Activated gamma-delta T cell (primary cell): ENCODE measurements around the gene VTA1.
"Not testable (repeated sequence)": the region's sequence is repeated elsewhere in the genome, so short reads cannot be mapped to it uniquely, and the experiment has no call there.

Source experiments
- DNase-seq: peaks from one replicate; lab custom pipeline; 2025; lab: John Stamatoyannopoulos, UW

Gene VTA1

DNA sequence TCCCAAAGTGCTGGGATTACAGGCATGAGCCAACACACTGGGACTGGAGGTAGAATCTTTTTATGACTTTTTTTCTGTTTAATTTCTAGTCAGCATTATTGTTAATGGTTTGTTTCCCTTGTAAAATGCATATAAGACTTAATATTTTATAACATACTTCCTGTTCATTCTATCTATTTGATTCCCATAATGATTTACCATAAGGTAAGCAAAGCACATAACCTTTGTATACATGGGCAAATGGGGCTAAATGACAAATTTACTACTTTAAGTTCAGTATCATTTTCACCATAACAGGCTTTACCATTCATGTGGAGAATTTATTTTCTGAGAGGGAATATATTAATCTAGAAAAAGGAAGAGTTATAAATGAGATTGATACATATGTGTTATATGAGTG lies 24.3 kb downstream of the VTA1 start:
- no peak for DNase-seq

DNA sequence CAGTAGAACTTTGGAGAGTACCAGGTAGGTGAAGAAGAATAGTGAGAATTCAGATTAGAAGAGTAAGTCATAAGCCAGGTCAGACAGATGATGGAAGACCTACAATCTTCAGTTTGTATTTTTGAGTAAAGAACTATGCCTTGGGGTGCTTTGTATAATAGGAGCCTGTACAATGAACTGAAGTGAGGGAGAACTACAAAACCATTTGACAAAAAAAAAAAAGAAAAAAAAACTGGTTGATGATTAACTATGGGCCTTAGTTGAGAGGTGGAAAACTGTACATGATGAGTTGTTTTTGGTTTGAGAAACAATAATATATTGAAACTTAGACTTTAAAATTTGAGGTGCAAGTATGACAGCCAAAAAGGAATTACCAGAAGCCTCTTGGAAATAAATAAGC lies 25.7 kb downstream of the VTA1 start:
- no peak for DNase-seq

DNA sequence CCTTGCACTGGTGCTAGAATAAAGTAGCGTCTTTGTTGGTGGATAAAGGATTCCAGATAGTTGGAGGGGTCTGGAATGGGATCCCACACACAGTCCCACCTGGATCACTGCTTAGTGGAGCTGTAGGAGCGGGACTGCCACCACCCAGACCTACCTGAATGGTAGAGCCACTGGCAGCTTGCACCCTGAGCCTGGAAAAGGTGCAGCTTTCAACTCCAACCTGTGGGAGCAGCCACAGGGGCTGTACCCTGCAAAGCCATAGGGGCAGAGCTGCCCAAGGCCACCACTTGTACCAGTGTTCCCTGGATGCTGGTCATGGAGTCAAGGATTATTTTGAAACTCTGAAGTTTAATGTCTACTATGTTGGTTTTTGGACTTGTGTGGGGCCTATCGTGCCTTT lies 26.9 kb downstream of the VTA1 start:
- no peak for DNase-seq

DNA sequence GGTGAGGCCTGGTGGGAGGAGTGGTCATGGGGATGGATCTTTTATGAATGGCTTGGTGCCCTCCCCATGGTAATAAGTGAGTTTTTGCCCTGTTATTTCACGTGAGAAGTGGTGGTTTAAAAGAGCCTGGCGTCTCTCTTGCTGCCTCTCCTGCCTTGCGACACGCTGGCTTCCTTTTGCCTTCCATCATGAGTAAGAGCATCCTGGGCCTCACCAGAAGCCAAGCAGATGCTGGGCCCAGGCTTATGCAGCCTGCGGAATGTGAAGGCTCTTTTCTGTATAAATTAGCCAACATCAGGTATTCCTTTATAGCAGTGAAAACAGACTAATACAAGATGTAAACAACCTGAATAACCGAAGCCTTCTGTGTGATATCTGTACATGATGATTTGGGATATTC lies 27.6 kb downstream of the VTA1 start:
- DNase-seq, result no peak

DNA sequence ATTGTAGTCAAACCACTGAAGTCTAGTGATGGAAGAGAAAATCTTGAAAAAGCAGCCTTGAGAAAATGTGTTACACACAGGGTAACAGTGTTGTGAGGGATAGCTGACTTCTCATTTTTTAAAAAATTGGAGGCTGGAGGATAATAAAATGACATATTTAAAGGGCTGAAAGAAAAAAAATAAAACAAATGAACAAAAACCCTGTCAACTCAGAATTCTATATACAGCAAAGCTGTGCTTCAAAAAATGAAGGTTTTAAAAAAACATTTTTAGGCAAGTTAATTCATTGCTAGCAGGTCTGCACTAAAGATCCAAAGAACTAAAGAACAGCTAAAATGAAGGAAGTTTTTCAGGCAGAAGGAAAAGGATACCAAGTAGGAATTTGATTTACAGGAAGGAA lies 31.1 kb downstream of the VTA1 start:
- no peak for DNase-seq

DNA sequence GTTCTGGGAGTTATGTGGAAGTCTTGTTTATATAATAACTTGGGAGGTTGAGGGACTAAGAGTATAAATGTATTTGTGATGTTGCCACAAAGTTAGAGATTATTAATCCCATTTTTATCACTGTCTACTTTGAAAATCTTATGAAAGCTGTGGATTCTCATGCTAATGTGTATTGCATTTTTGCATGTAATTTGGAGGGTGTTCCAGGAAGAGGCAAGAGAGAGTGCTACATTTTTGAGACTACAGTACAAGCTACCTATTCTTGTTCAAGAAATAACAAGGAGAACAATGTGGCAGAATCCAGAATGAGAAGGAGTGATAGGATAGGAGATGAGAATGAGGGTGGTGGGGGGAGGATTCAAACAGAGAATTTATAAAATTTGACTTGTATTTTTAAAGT lies 34.9 kb downstream of the VTA1 start:
- no peak for DNase-seq

DNA sequence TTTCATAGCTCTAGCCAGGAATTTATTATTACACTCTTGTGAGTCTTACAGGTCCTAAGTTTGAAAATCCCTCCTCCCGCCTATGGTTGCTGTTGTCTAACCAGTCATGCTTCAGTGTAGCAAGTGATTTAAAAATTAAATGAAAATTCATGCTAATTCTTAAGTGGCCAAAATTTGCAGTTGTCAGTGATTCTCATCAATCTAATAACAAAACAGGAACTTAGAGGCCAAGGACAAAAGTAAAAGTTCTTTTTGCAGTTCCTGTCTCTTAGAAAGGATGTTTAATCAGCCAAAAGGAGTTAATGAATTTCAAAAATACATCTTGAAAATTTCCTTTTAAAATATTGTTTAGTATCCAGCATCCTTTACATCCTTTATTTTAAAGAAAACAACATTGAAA lies 36.3 kb downstream of the VTA1 start:
- no peak for DNase-seq

DNA sequence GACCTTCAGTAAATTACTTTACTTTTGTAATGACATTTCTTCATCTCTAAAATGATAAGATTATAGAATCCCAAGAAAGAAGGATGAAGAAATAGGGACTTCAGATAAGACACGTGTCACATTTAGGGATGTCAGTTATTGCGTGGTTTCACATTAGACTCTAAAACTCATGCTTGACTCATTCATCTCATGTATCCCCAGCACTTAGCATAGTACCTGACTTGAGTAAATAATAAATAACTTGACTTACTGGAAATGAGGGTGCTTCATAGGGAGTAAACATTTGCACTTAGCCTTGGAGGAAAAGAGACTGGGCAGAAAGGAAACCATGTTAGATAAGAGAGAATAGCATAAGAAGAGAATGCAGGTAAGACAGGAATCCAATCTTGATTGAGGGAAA lies 37.2 kb downstream of the VTA1 start:
- no peak for DNase-seq

DNA sequence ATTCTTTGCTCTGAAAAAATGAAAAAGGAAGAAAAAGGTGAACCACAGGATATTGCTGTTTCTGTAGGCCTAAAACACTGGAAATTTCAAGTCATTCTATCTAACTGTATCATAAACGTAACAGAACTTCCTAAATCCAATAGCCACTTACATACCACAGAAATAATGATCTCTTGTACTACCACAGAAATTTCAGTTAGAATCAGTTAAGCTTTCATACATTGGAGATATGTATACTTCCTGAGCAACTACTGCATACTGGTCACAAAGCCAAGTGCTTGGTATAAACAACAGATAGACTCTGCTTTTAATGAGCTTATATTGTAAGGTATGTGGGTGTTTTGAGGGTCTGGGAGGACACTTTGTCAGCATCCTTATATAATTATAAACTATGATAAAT lies 38.6 kb downstream of the VTA1 start:
- no peak for DNase-seq

DNA sequence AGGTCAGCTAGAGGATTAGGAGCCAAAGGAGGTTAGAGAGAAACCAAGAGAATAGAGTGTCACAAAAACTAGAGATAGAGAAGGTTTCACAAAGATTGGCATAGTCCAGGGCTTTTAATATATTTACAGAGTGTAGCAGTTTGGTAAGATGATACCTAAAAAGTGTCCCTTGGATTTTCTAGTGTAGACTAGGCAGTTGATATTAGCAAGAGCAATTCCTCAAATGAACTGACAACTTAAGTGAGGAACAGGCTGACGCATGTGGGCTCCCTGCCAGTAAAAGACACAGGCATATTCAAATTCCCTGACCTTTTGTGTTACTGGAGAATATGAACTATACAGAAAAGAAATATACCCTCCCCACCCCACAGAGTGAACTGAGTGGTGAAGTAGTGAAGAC lies 40.1 kb downstream of the VTA1 start:
- no peak for DNase-seq

DNA sequence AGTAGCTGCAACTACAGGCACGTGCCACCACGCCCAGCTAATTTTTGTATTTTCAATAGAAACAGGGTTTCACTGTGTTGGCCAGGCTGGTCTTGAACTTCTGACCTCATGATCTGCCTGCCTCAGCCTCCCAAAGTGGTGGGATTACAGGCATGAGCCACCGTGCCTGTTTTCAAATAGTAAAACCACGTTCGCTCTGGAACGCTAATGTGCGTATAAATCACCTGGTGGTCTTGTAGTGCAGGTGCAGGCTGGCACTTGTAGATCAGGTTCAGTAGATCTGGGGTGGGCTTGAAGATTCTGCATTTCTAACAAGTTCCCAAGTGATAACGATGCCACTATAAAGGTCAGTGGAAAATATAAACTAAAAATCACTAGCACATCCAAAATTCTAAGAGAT lies 41.3 kb downstream of the VTA1 start:
- not testable (repeated sequence) for DNase-seq

DNA sequence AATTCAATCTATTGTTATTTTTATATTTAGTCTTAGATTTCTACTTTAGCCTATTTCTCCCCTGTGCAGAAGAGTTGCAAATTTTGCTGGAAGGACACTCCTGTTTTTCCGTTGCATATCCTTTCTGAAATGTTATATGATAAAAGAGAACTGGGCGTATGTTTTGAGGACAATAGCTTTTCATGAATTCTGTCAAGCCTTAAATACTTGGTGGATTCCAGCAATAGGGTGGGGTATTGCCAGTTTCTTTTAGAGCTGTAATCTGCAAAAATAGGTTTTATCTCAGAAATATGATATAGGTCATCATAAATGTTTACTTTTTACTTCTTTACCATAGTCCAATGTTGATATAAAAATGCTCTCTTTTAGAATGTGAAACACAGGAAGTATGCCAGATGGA lies 42.0 kb downstream of the VTA1 start:
- no peak for DNase-seq

DNA sequence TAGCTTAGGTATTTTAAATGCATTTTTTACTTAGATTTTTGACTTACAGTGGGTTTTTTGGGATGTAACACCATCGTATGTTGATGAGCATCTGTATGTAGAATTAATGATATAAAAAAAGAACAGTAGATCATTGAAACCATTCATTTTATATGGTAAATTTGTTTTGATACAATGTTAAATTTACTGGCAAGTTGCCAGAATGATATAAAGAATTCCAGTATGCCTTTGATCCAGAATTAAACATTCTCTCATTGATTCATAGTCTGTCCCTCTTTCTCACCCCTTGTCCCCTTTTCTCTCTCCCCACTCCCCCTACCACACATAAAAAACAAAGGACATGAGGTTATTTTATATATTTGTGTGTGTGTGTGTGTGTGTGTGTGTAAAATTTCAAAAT lies 45.3 kb downstream of the VTA1 start:
- no peak for DNase-seq

DNA sequence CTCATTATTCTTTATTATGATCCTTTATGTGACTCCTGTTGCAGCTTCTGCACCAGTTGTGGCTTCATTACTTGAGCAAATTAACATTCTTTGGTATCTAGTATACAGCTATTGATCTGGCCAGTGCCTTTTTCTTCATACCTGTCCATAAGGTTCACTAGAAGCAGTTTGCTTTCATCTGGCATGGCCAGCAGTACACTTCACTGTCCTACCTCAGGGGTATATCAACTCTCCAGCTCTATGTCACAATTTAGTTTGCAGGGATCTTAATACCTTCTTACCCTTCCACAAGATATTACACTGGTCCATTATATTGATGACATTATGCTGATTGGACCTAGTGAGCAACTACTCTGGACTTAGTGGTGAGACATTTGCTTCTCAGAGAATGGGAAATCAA lies 46.6 kb downstream of the VTA1 start:
- no peak for DNase-seq

DNA sequence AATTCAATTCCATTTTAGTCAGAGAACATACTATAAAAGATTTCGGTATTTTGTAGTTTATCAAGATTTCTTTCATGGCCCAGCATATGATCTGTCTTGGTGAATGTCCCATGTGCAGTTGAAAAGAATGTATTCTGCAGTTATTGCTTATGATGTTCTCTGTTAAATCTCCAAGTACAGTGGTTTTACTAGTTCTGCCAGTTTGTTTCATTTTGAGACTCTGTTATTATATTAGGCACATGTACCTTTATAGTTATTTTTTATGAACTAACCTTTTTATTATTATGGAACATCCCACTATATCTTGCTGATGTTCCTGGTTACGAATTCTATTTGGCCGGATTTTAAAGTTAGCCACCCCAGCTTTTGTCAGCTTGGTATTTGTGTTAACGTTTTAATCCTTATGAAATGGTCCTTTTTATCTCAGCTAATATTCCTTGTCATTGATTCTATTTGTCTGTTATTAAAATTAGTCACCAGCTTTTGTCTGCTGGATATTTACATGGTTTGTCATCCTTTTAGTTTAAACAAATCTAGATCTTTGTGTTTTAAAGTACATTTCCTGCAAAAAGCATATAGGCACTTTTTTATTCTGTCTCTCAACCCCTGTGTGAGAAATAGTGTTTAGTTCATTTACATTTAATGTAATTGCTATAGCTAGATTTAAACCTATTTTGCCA lies 48.9 kb downstream of the VTA1 start:
- no peak for DNase-seq

DNA sequence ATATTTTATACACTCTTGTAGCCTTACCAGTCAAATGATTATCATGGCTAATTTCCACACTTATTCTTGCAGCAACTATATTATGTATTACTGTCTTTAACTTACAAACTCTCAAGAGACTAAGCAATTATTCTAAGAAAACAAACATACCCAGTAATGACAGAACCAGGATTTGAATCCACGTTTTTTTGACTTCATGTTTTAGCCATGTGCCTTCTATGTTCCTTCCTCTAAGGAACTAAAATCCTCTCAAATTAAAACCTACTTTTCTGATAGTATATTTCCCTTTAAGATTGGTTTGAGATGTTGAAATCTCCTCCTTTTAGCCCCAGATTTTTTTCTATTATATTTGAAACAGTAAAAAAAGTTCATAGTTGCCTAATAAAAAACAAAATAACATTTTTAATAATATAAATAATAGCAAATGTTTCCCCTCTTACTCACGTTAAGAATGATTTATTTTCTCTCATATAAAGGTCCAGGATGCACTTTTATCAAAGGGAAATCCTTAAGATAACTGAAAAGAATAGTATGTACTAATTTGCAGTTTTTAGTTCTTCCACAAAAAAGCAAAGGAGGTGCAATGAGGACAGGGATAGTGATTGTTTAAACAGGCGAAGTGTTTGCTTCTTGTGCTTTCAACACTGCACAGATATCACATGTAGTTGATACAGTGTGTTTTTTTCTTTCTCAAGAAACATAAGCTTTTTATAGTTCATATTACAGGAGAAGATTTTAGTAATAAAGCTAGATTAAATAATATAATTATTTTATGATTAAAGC lies 54.0 kb downstream of the VTA1 start:
- DNase-seq, result no peak

DNA sequence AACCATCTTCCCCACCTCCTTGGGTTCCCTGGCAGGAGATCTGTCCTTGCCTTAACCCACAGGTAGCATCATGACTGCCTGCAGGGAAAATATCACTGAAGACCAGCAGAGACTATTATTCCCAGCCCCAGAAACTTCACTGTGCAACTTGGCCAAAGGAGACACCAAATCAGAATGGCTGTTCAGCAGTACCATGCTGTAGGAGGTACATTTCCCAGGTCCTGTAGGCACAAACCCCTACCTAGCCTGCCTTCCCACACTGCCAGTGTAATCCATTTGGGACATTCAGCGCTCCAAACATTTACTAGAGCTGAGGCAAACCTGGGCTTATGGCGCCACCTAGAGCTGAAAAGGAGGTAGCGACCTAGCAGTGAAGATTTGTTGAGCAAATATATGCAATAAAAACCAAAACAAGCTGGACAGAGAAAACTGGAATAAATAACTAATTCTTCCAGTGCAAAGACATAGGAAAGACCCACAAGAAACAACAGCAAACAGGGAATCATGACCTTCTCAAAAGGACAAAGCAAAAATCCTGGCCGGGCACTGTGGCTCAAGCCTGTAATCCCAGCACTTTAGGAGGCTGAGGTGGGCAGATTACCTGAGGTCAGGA lies 60.3 kb downstream of the VTA1 start:
- no peak for DNase-seq

DNA sequence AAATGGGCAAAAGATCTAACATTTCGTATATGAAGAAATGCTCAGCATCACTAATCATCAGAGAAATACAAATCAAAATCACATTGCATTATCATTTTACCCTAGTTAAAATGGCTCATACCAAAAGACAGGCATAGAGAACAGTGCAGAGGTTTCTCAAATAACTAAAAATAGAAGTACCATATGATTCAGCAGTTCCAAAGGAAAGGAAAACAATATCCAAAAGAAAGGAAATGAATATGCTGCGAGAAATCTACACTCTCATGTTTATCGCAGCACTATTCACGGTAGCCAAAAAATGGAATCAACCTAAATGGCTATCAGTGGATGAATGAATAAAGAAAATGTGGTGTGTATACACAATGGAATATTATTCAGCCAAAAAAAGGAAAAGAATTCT lies 63.5 kb downstream of the VTA1 start:
- no peak for DNase-seq

DNA sequence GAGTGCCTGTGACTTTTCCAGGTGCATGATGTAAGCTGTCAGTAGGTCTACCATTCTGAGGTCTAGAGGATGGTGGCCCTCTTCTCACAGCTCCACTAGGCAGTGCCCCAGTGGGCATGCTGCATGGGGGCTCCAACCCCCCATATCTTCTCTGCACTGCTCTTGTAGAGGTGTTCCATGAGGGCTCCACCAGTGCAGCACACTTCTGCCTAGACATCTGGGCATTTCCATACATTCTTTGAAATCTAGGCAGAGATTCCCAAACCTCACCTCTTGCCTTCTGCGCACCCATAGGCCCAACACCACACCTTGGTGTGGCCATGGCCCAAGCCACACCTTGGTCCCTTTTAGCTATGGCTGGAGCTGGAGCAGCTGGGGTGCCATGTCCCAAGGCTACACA lies 66.3 kb downstream of the VTA1 start:
- no peak for DNase-seq

DNA sequence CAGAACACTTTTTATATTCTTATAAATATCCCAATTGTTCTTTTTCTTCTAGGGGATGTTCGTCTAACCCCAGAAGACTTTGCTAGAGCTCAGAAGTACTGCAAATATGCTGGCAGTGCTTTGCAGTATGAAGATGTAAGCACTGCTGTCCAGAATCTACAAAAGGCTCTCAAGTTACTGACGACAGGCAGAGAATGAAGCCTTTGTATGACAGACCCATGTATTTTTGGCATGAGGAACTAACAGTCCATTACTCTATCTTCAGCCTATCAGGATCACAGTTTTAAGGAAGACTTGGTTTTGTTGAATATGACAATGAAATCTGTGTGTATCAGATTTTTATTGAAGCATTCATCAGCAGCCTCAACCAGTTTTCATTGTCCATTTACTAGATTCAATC lies 71.4 kb downstream of the VTA1 start:
- no peak for DNase-seq

DNA sequence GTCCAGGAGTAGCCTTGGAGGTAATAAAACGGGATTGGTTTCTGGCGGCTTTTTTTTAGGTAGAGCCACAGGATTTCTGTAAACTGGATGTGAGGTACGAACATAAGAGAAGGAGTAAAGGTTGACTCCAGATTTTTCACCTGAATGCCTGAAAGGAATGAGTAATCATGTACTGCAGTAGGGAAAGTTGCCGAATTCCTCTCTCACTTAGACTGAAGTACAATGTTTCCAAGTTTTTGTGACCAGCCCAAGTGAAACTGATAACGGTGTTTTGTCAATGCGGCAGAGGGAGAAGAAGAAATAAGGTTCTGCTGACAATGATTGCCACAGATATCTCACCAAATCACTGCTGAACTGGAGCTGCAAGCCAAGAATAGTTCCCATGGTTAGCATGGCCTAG lies 75.0 kb downstream of the VTA1 start:
- no peak for DNase-seq

DNA sequence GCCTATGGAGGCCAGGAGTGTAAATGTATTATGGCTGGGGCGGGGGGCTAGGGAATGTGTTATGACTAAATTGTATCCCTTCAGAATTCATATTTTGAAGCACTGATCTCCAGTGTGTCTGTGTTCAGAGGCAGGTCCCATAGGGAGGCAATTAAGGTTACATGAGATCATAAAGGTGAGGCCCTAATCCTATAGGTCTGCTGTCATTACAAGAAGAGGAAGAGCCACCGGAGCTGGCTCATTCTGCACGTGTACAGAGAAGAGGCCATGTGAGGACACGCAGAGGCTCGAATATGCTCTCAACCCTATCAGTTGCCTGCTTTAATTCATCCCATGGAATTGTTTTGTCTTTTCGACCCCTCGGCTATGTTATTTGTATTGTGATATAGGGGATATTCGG lies 76.9 kb downstream of the VTA1 start:
- no peak for DNase-seq

DNA sequence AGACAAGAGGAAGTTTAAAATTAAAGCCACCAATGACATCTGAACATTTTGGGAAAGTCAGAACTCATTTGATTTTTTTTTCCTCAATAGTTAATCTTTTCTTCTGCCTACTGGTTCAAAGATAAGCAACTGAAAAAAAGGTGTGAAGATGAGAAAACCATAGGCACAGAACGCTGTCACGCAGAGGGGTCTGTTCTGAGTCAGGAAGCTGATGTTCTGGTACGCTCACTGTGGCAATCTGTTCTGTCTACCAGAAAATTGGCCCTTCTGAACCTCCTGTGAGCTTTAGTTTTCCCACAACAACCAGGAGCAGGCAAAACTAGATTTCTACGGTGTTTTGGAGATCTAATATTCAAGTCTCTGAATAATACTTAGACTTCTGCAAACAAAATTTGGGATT lies 78.1 kb downstream of the VTA1 start:
- no peak for DNase-seq

DNA sequence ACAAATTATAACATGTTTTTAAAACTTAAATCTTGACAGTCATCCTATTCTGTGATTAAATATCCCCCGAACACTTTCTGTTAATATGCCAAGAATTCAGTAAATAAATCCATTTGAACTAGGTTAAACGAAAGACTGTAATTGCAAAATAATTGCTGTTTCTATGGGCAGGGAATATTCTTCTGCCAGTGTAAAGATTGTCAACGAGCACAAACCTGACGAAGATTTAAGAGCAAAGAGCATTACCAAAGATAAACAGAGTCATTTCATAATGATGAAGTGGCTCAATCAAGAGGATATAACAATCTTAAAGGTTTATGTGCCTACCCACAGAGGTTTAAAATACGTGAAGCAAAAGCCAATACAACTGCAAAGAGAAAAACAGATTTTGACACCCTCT lies 78.5 kb downstream of the VTA1 start:
- DNase-seq, result no peak
